Gastrocnemius medialis (tissue), 4 donors: ENCODE results near the gene TSHR. TPM values are rescaled to one million over a fixed set of nuclear protein-coding genes. Genes with fewer than 3 reads are reported as not detected.

Experiments
- ATAC-seq, 2 donors: fragments of 150-250 bp; one replicate each; pipeline ENCODE4 v1.9.1; 2016
- DNase-seq, 2 donors: peaks; one replicate each; pipeline ENCODE4 v3.0.0-alpha.2; 2019
- H3K27ac ChIP-seq, 4 donors: fragments of 200-600 bp; sonication (generic); 1 replicate in 1 of 4; 2 replicates in 3 of 4; pipeline ENCODE4 v1.5.1; 2016 to 2018; ENCODE audit warnings: mild to moderate bottlenecking in 2 of 4, moderate library complexity in 1 of 4
- H3K27me3 ChIP-seq, 3 donors: fragments of 200-600 bp; sonication (generic) in 2 of 3; 1 replicate in 1 of 3; 2 replicates in 2 of 3; pipeline versions ENCODE4 v1.5.1 to v1.6.0; 2016 to 2019; ENCODE audit warnings: mild to moderate bottlenecking in 1 of 3, moderate library complexity in 1 of 3
- H3K36me3 ChIP-seq, 2 donors: fragments of 200-600 bp; sonication (generic) in 1 of 2; one replicate each; pipeline ENCODE4 v1.5.1; 2017 to 2018
- H3K4me1 ChIP-seq, 2 donors: fragments of 200-600 bp; sonication (generic) in 1 of 2; one replicate each; pipeline ENCODE4 v1.5.1; 2016 to 2017; ENCODE audit warnings: mild to moderate bottlenecking in 2 of 2
- H3K4me3 ChIP-seq, 4 donors: fragments of 200-600 bp; sonication (generic) in 3 of 4; 1 replicate in 1 of 4; 2 replicates in 3 of 4; pipeline ENCODE4 v1.5.1; 2016 to 2019; ENCODE audit warnings: mild to moderate bottlenecking in 2 of 4
- H3K9me3 ChIP-seq, 3 donors: fragments of 200-600 bp; sonication (generic) in 2 of 3; 1 replicate in 1 of 3; 2 replicates in 2 of 3; pipeline ENCODE4 v1.5.1; 2016 to 2019
- CTCF ChIP-seq, 5 experiments: fragments of 450-650 bp in 3 of 5; fragments of 200-600 bp in 2 of 5; sonication (generic) in 2 of 5; IDR thresholded peaks in 4 of 5; conservative IDR thresholded peaks in 1 of 5; 1 replicate in 4 of 5; 2 replicates in 1 of 5; pipeline ENCODE4 v1.5.1; 2016 to 2019; ENCODE audit warnings: antibody characterized with exemption in 5 of 5, mild to moderate bottlenecking in 3 of 5, moderate library complexity in 3 of 5
- POLR2A ChIP-seq, 2 donors: fragments of 450-650 bp; IDR thresholded peaks; one replicate each; pipeline ENCODE4 v1.6.1; 2017; ENCODE audit warnings: antibody characterized with exemption in 2 of 2, mild to moderate bottlenecking in 2 of 2, moderate library complexity in 2 of 2
- in situ Hi-C, 4 donors: fragments of 200-750 bp; cut with MboI; loops; one replicate each; pipeline versions ENCODE4 v1.15.0 to v1.8.0; 2017; ENCODE audit warnings: low sequenced_read_pairs in 4 of 4
- intact Hi-C: fragments of 100-400 bp; cut with DNase I; formaldehyde crosslinking; loops from one replicate; pipeline ENCODE4 v1.15.1; 2023; ENCODE audit warnings: low total_unique reads
- total RNA-seq, 4 donors: library from RNA; depleted of rRNA; stranded (reverse); fragments of >200 nt; gene quantifications; one replicate each; pipeline versions ENCODE4 v1.1.0 to v1.2.3, GENCODE V29; 2016

TSHR gene
- total RNA-seq, 4 donors from 2014 or later: not detected

GRCh38 chr14:81127785-81128184, 172.4 kb downstream of the TSHR start:
- Histone ChIP-seq H3K4me3 (no peak overlapping the region), H3K9me3 (no peaks in the 10 kb centered on the region), H3K4me1 (no peaks in the 10 kb centered on the region), H3K27ac (no peak overlapping the region), H3K27me3 (no peaks in the 10 kb centered on the region), H3K36me3 (no peaks in the 10 kb centered on the region)
- no peak for DNase-seq
- TF ChIP-seq CTCF (IDR thresholded peaks at IDR 0.05 in 4 of 5, conservative IDR thresholded peaks at IDR 0.05 in 1 of 5) (no peak), POLR2A (IDR thresholded peaks at IDR 0.05) (no peak)
- no peak for ATAC-seq
- intact Hi-C loops: no loop called here
- in situ Hi-C loops: no loop called here

GRCh38 chr14:81129242-81129641, 173.8 kb downstream of the TSHR start:
- Histone ChIP-seq H3K36me3 (no peaks in the 10 kb centered on the region), H3K4me3 (no peak overlapping the region), H3K27ac (no peak overlapping the region), H3K27me3 (no peaks in the 10 kb centered on the region), H3K4me1 (no peaks in the 10 kb centered on the region), H3K9me3 (no peaks in the 10 kb centered on the region)
- DNase-seq (no peak), ATAC-seq (no peak)
- intact Hi-C loops: no loop called here
- in situ Hi-C loops: no loop called here
- TF ChIP-seq POLR2A (IDR thresholded peaks at IDR 0.05) (no peak), CTCF (IDR thresholded peaks at IDR 0.05 in 4 of 5, conservative IDR thresholded peaks at IDR 0.05 in 1 of 5) (no peak)

GRCh38 chr14:81132468-81132867, 177.0 kb downstream of the TSHR start:
- TF ChIP-seq POLR2A (IDR thresholded peaks at IDR 0.05): no peak
- no peak for TF ChIP-seq CTCF (IDR thresholded peaks at IDR 0.05 in 4 of 5, conservative IDR thresholded peaks at IDR 0.05 in 1 of 5)
- ATAC-seq (no peak), DNase-seq (no peak)
- intact Hi-C loops: no loop called here
- Histone ChIP-seq H3K36me3 (no peaks in the 10 kb centered on the region), H3K4me3 (no peak overlapping the region), H3K27me3 (no peaks in the 10 kb centered on the region), H3K9me3 (no peaks in the 10 kb centered on the region), H3K27ac (no peak overlapping the region), H3K4me1 (no peaks in the 10 kb centered on the region)
- in situ Hi-C loops: no loop called here

GRCh38 chr14:81133400-81133799, 178.0 kb downstream of the TSHR start:
- TF ChIP-seq POLR2A (IDR thresholded peaks at IDR 0.05): no peak
- no peak for TF ChIP-seq CTCF (IDR thresholded peaks at IDR 0.05 in 4 of 5, conservative IDR thresholded peaks at IDR 0.05 in 1 of 5)
- in situ Hi-C loops: no loop called here
- intact Hi-C loops: no loop called here
- Histone ChIP-seq H3K4me3 (no peak overlapping the region), H3K9me3 (no peaks in the 10 kb centered on the region), H3K4me1 (no peaks in the 10 kb centered on the region), H3K36me3 (no peaks in the 10 kb centered on the region), H3K27me3 (no peaks in the 10 kb centered on the region), H3K27ac (no peak overlapping the region)
- ATAC-seq (no peak), DNase-seq (no peak)

DNA sequence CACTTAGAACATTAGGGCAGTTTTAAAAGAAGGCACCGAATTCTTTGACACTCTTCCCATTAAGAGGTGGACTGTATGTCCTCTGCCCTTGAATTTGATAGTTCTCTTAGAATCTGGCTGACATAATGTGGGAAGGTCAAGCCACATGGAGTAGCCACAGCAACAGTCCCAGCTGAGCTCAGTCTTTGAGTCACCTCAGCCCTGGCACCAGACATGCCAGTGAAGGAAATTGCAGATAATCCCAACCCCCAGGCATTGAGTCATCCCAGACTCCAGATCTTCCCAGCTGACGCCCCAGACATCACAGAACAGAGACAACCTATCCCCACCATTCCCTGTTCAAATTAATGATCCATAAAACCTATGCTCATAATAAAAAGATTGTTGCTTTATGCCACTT, 181.9 kb downstream of the TSHR start:
- no peak overlapping the region for H3K4me3 ChIP-seq
- H3K27ac ChIP-seq: no peak overlapping the region
- TF ChIP-seq CTCF (IDR thresholded peaks at IDR 0.05 in 4 of 5, conservative IDR thresholded peaks at IDR 0.05 in 1 of 5) (no peak), POLR2A (IDR thresholded peaks at IDR 0.05) (no peak)
- no peaks in the 10 kb centered on the region for H3K9me3 ChIP-seq
- intact Hi-C loops (no loop called here), in situ Hi-C loops (no loop called here)
- DNase-seq (no peak), ATAC-seq (no peak)
- H3K4me1 ChIP-seq: no peaks in the 10 kb centered on the region
- no peaks in the 10 kb centered on the region for H3K36me3 ChIP-seq
- no peaks in the 10 kb centered on the region for H3K27me3 ChIP-seq
